NCI-H1092 treated with DMSO at 0.1 percent for 48 hours (cell line): ENCODE measurements around the gene ADAMTS7.
"Not testable (repeated sequence)": the region's sequence is repeated elsewhere in the genome, so short reads cannot be mapped to it uniquely, and the experiment has no call there.

Experiments used
- DNase-seq: peaks from one replicate; lab custom pipeline; 2025; lab: John Stamatoyannopoulos, UW

Gene ADAMTS7

GRCh38 chr15:78766041-78766440 lies 45.2 kb downstream of the ADAMTS7 start:
- no peak for DNase-seq

DNA sequence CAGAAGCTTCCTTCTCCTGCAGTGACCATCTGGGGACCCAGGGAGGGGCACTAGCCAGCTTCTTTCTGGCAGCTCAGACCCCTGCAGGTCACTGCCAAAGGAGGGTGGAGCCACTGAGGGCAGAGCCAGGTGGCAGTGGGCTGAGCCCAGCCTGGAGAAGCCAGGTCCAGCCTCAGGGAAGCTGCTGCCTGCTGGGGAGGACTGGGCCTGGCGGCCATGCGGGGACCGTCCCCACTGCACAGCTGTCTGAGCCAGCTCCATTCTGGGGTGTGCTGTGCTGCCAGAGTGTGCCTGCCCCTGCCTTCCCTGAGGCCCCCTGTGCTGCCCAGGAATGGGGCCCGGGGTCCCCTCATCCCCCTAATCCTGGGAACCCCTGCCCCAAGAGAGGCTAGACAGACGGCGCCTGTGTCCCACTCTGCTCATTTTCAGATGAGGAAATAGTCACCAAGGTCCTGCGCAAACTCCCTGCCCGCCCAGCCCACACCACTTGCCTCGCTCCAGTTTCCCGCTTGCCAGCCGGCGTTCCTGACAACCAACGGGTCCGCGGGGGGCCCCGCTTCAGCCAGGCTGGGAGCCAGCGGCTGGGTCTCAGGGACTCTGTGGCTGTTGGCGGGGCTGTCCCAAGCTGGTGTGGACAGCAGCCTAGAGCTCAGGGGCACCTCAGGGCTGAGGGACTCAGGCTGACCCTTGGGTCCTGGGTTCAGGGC lies 46.0 kb downstream of the ADAMTS7 start:
- not testable (repeated sequence) for DNase-seq

DNA sequence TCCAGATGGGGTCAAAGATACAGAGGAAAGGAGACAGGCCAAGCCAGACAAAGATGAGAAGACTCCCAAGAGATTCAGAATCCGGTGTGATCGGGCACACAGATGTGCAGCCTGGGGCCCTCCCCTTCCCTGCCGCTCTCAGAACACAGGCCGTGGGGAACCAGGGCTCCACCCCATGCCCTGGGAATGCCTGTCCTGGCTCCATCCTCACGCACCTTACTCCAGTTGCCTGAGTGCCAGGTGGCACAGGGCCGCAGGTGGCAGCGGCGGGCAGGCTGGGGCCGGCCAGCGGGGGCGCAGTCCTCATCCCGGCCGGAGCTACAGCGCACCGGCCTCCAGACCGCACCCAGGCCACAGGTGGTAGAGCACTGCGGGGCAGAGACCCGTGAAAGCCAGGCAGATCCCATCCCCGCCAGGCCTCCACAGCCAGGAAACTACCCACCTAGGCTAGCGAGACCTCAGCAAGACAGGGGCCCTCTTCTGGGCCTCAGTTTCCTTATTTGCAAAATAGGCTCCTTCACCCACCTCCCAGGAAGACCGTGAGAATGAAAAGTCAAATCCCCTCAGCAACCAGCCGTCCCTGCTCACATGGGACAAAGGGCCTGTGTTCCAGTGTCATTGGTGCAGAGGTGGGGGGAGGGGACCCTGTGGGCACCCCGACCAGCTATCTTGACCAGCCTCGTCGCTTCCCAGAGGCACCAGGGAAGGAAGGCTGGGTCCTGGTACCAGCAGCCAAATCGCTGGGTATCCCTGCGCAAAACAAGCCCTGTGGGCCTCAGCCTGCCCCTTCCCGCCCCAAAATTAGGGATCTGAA lies 46.7 kb downstream of the ADAMTS7 start:
- not testable (repeated sequence) for DNase-seq

DNA sequence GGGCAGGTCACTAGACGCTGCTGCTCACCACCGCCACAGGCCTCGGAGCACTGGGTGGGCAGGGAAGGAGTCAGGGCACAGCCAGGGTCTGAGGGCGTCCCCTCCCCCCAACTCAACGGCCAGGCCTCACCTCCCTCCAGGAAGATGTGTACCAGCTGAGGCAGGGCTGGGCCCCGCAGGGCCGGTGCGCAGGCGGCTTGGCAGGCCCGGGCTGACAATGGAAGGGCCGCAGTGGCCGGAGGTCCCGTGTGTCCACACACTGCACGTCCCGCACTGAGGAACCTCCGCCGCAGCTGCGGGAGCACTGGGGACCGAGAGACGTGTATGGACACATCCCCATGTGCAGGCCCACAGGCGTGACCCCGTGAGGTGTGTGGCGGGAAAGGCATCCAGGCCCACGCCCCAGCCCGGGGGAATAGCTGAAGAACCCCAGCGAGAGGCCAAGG lies 47.4 kb downstream of the ADAMTS7 start:
- DNase-seq, result no peak

DNA sequence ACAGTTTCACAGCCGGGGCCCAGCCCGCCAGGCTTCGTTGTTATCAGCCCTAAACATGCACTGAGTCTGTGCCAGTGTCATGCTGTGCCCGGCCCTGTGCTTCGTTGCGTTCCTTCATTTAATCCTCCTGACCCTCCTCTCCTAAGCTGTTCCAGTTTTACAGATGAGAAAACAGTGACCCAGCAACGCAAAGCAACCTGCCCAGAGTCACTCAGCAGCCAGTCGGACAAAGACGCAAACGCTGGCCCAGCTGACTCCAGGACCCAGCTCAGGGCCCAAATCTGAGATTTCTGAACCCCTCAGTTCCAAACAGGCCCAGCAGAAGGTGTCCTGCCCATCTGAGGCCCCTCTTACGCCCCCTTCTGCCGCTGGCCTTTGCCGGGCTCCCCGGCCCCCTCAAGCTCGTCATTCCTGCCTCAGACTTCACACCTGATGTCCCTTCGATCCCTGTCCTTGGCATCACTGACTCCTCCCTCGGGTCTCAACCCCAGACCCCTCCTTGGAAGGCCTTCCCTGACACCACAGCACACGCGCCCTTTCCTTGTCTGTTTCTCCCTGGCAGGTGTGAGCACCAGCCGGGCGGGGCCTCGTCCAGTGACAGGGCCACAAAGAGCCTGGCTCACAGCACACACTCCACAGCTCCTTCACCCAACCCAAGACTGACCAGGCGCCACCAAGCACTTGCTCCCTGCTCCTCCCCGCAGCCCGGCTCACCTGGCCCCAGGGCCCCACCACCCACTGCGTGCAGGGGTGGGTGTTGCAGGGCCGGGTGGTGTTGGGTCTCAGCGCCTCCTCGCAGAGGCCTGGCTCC lies 48.1 kb downstream of the ADAMTS7 start:
- no peak for DNase-seq

- not testable (repeated sequence) for DNase-seq
Measured at GRCh38 chr15:78762386-78762961, 48.8 kb downstream of the ADAMTS7 start.

DNA sequence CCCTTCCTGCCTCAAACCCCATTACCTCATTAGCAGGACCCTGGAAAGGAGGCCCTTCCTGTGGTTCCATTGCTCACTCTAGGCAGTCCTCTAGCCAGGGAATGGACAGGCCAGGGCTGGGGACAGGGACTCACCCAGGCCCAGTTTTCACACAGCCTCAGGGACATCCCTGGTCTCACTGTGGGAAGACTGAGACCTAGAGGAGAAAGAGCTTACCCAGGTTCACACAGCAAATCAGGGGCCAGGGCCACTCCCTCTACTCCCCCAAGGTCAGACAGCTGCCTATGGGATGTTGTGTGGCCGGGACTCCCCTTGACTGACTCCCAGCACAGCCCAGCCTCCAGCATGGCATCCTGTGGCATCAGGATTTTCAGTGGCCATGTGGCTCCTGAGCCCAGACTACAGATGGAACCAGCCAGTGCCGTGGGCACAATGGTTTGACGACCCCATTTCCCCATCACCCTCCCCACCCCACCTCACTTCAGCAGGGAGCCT lies 49.3 kb downstream of the ADAMTS7 start:
- DNase-seq, result no peak

DNA sequence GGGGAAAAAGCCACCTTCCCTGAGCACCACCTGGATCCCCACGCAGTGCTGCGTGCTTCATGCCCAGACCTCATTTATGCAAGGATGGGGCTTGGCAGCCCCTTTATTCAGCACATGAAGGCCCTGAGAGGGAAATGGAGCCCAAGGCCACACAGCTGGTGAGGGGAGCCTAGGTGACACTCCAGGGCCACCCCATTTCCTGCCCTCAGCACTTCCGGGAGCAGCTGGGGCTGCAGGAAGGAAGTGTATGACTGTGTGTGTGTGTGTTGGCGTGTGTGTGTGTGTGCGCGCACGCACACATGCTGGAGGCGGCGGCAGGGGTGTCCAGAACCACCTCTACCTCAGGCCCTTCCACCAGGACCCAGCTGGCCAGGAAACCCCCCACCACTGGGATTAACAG lies 49.8 kb downstream of the ADAMTS7 start:
- DNase-seq, result not testable (repeated sequence)

DNA sequence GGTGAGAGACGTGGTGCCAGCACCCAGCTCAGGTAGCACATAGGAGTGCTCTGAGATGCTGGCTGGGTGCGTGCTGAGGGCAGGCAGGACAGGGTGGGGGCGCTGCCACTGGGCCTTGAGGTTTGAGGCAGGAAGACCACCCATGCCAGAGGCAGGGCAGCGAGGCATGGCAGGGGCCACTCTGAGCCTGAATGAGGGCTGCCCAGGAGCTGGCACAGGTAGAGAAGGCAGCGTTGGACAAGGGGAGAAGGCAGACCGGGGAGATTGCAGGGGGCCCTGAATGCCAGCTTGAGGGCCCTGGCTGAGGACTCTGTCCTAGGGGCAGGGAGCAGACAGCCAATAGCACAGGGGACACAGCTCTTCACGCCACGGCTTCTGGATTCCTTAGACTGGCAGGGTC lies 50.2 kb downstream of the ADAMTS7 start:
- no peak for DNase-seq

GRCh38 chr15:78760091-78760882 lies 51.0 kb downstream of the ADAMTS7 start:
- DNase-seq, result not testable (repeated sequence)

GRCh38 chr15:78759361-78759998 lies 51.8 kb downstream of the ADAMTS7 start:
- not testable (repeated sequence) for DNase-seq

- not testable (repeated sequence) for DNase-seq
Measured at GRCh38 chr15:78758486-78759200, 52.6 kb downstream of the ADAMTS7 start.

- DNase-seq, result not testable (repeated sequence)
Measured at GRCh38 chr15:78758084-78758483, 53.2 kb downstream of the ADAMTS7 start.

- no peak for DNase-seq
Measured at GRCh38 chr15:78757636-78757905, 53.7 kb downstream of the ADAMTS7 start.

DNA sequence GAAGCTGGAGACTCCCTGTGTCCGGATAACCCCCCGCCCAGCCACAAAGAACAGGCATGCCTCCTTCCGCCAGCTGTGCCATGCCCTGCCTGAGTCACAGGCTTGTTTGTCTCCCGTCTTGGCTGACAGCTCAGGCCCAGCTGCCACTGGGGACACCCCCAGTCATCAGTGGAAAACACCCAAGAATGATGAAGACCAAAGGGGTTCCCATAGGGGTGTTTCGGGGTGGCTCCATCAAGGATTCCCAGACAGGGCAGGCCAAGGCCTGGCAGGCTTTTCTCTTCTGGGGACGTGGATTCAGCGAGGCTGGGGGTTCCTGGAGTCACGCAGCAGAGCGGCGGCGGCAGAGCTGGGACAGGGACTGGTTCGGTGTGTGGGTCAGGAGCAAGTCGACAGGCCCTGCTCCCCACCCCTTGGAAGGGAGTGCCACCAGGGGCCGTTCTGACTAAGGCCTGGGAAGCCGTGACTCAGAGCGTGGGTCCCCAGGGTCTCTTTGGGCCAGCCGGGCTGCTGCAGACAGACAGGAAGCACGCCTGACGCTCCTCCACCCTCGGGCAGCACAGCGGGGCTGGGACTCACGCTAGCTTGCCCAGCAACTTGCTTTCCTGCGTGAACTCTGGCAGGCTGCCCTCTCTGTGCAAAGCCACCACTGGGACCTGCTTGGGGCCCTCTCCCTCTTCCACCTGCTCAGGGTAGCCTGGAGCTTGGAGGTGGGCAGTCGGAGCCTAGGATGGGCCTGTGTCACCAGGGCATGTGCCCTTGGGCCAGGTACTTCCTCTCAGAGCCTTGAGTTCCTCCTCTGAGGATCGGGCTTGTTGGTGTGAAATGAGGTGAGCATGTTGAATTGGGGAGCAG lies 54.3 kb downstream of the ADAMTS7 start:
- DNase-seq, result not testable (repeated sequence)

- not testable (repeated sequence) for DNase-seq
Measured at GRCh38 chr15:78755900-78756591, 55.2 kb downstream of the ADAMTS7 start.

- DNase-seq, result not testable (repeated sequence)
Measured at GRCh38 chr15:78754637-78755280, 56.5 kb downstream of the ADAMTS7 start.
